ENCODE data around the gene SELPLG. TPM values are rescaled to one million over a fixed set of nuclear protein-coding genes. Genes with fewer than 3 reads are reported as not detected.

The SELPLG gene
- total RNA-seq, 1 experiment from 2014 or later = 0.34 TPM

GRCh38 chr12:108573317-108573716 is 60.4 kb downstream of the SELPLG start:
- intact Hi-C loops (cut with micrococcal nuclease; ENCODE audit: unreplicated experiment) = no loop called here
- Histone ChIP-seq H3K27ac (ENCODE audit: low read depth, low read length, poor library complexity, severe bottlenecking) (no peak overlapping the region), H3K27me3 (replicated peaks; ENCODE audit: insufficient read depth, low read depth, low read length, poor library complexity) (no peaks in the 10 kb centered on the region), H3K36me3 (ENCODE audit: insufficient read depth, low read length, poor library complexity, severe bottlenecking) (peaks cover 13% of the 10 kb centered on the region), H3K4me3 (ENCODE audit: low read depth, low read length, poor library complexity, severe bottlenecking) (no peak overlapping the region), H3K9me3 (ENCODE audit: low read depth, low read length, poor library complexity, severe bottlenecking) (no peaks in the 10 kb centered on the region), H3K4me1 (ENCODE audit: insufficient read depth, low read length, poor library complexity, severe bottlenecking) (peaks cover 6% of the 10 kb centered on the region)
- TF ChIP-seq EZH2 (IDR thresholded peaks at IDR 0.05; ENCODE audit: borderline replicate concordance, low read depth, low read length, poor library complexity, severe bottlenecking) (no peak), CTCF (conservative IDR thresholded peaks at IDR 0.05; ENCODE audit: low read depth, low read length) (no peak)
- no TSS peak for BruUV-seq (replicated peaks)
- POLR2A ChIA-PET (ENCODE audit: low non-redundant PET) = no interaction called here
- CTCF ChIA-PET = interaction anchor here (0.6 to 1.0 kb wide), 2 partner anchors 194 to 505 kb away, joined by 3 to 6 read pairs; no protein-coding TSS in a partner anchor
- no peak for DNase-seq (ENCODE audit: low spot score)

DNA sequence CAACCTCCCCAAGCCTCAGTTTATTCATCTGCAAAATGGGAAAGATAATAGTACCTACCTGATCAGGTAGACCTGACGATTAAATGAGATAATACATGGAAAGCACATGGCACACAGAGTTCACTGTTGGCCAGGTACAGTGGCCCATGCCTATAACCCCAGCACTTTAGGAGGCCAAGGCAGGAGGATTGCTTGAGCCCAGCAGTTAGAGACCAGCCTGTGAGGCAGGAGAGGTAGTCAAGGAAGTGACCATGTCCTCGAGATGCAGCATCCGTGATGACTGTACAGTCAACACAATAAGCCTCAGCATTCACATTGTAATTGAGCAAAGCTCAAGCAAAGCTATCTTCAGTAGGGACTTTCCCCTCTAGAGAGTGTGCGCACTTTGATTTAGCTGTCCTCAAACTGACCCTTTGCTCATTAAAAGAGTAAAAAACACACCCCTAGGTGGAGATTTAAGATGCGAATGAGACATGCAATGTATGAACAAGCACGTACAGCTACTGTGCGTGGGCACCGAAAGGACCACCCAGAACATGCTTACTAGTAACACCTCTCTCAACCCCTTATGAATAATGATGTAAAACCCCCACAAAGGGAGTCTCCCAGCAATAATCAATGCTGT is 61.4 kb downstream of the SELPLG start:
- CTCF ChIA-PET = interaction anchor here (0.5 kb wide), 1 partner anchor 814 kb away, joined by 9 read pairs; no protein-coding TSS in a partner anchor

More for the DNA sequence above, 61.4 kb downstream of the SELPLG start:
- Histone ChIP-seq H3K36me3 (ENCODE audit: insufficient read depth, low read length, poor library complexity, severe bottlenecking) (peaks cover 18% of the 10 kb centered on the region), H3K4me3 (ENCODE audit: low read depth, low read length, poor library complexity, severe bottlenecking) (no peak overlapping the region), H3K9me3 (ENCODE audit: low read depth, low read length, poor library complexity, severe bottlenecking) (no peaks in the 10 kb centered on the region), H3K27ac (ENCODE audit: low read depth, low read length, poor library complexity, severe bottlenecking) (no peak overlapping the region), H3K4me1 (ENCODE audit: insufficient read depth, low read length, poor library complexity, severe bottlenecking) (peaks cover 16% of the 10 kb centered on the region), H3K27me3 (replicated peaks; ENCODE audit: insufficient read depth, low read depth, low read length, poor library complexity) (no peaks in the 10 kb centered on the region)
- BruUV-seq (replicated peaks) = no TSS peak
- POLR2A ChIA-PET (ENCODE audit: low non-redundant PET) = no interaction called here
- no peak for DNase-seq (ENCODE audit: low spot score)
- TF ChIP-seq EZH2 (IDR thresholded peaks at IDR 0.05; ENCODE audit: borderline replicate concordance, low read depth, low read length, poor library complexity, severe bottlenecking) (no peak), CTCF (conservative IDR thresholded peaks at IDR 0.05; ENCODE audit: low read depth, low read length) (no peak)
- intact Hi-C loops (cut with micrococcal nuclease; ENCODE audit: unreplicated experiment) = no loop called here

Small RNA genes within 50 kb of the gene (microRNA-seq; reads per million reads assigned to microRNA genes)
- not detected for gene MIR4496

Other genes starting within 250 kb of the SELPLG start
- gene FICD, start 118.6 kb downstream of the SELPLG start, total RNA-seq (2021) = 3.6 and 4.1 TPM in 2 replicates
- 93.8 and 99.3 TPM in 2 replicates for gene SART3, start 72.7 kb downstream of the SELPLG start, total RNA-seq (2021)
- 73.4 and 79.3 TPM in 2 replicates for gene ISCU, start 71.3 kb downstream of the SELPLG start, total RNA-seq (2021)
- gene TMEM119, start 35.8 kb downstream of the SELPLG start, total RNA-seq (2021) = 1.0 TPM in 1 of 2 replicates, not detected in the other
- 206 and 208 TPM in 2 replicates for gene CORO1C, start 97.6 kb upstream of the SELPLG start, total RNA-seq (2021)
- gene SSH1, start 223.7 kb upstream of the SELPLG start, total RNA-seq (2021) = 36.1 and 39.0 TPM in 2 replicates
- not detected in 2 replicates for gene DAO, start 246.2 kb upstream of the SELPLG start, total RNA-seq (2021)

All from A673 (cell line).